Panc1 (cell line): Measurements from ENCODE around the gene IFIT1B. TPM values are rescaled to one million over a fixed set of nuclear protein-coding genes. Genes with fewer than 3 reads are reported as not detected.

ENCODE experiments used
- ATAC-seq: fragments of 200-7000 bp; cut with Tn5 transposase; 2 replicates; pipeline ENCODE4 v1.9.1; 2020; ENCODE audit warnings: mild to moderate bottlenecking, moderate library complexity
- BruUV-seq: library from RNA; stranded (reverse); fragments of 400-500 nt; replicated peaks from 2 replicates; lab custom pipeline; 2021; lab: Mats Ljungman, UMichigan
- CTCF ChIA-PET: fragments of 300-600 bp; sonication (Branson Sonifier 250); formaldehyde crosslinking; loops from one replicate; lab custom pipeline; 2022; ENCODE audit warnings: antibody characterized with exemption; lab: Charles Lee
- POLR2A ChIA-PET: fragments of 300-600 bp; sonication (Branson Sonifier 250); formaldehyde crosslinking; loops from one replicate; lab custom pipeline; 2022; ENCODE audit warnings: antibody characterized with exemption; lab: Charles Lee
- DNase-seq: peaks from one replicate; pipeline ENCODE4 v3.0.0-alpha.2; 2010; ENCODE audit warnings: low read depth, low spot score
- H3K27ac ChIP-seq: 2 replicates; pipeline ENCODE4 v1.5.1; 2011; ENCODE audit warnings: mild to moderate bottlenecking, low read length, inconsistent platforms
- H3K27me3 ChIP-seq: fragments of 200-500 bp; sonication (Bioruptor generic); 2 replicates; pipeline ENCODE4 v1.6.0; 2014; ENCODE audit warnings: low read length, inconsistent platforms; ENCODE audit not compliant: control insufficient read depth, insufficient read depth
- H3K36me3 ChIP-seq: fragments of 200-500 bp; sonication (Bioruptor generic); 2 replicates; pipeline ENCODE4 v1.5.1; 2014; ENCODE audit warnings: inconsistent platforms, mild to moderate bottlenecking, low read length, moderate library complexity; ENCODE audit not compliant: control insufficient read depth, insufficient read depth
- H3K4me1 ChIP-seq: 2 replicates; pipeline ENCODE4 v1.5.1; 2011; ENCODE audit warnings: inconsistent platforms, mild to moderate bottlenecking, low read length, moderate library complexity; ENCODE audit not compliant: control insufficient read depth, insufficient read depth
- H3K4me3 ChIP-seq, 2 experiments: 2 replicates each; pipeline ENCODE4 v1.5.1; 2011 to 2012; ENCODE audit warnings: low read depth in 2 of 2, low read length in 2 of 2, mild to moderate bottlenecking in 2 of 2, inconsistent platforms in 1 of 2, moderate library complexity in 1 of 2
- H3K9me3 ChIP-seq: fragments of 200-500 bp; sonication (Bioruptor generic); 2 replicates; pipeline ENCODE4 v1.5.1; 2014; ENCODE audit warnings: low read depth, mild to moderate bottlenecking, inconsistent platforms, low read length, moderate library complexity; ENCODE audit not compliant: control insufficient read depth, insufficient read depth
- POLR2AphosphoS5 ChIP-seq: IDR thresholded peaks from 2 replicates; pipeline ENCODE4 v1.6.1; 2012; ENCODE audit warnings: mild to moderate bottlenecking, low read depth, low read length, moderate library complexity
- SIN3A ChIP-seq: IDR thresholded peaks from 2 replicates; pipeline ENCODE4 v1.6.1; 2012; ENCODE audit warnings: low read depth, mild to moderate bottlenecking, low read length, moderate library complexity, borderline replicate concordance; ENCODE audit not compliant: insufficient read depth
- TCF7L2 ChIP-seq: IDR thresholded peaks from 2 replicates; pipeline ENCODE4 v1.6.1; 2011; ENCODE audit warnings: mild to moderate bottlenecking, low read depth, low read length, inconsistent platforms
- in situ Hi-C: cut with HindIII; loops from 2 replicates; pipeline ENCODE4 v1.10.0; 2016; ENCODE audit warnings: low sequenced_read_pairs, low pct_unique_long_range_greater_than_20kb
- intact Hi-C: fragments of 100-400 bp; cut with micrococcal nuclease; formaldehyde crosslinking; loops from one replicate; pipeline ENCODE4 v1.10.0; 2022; ENCODE audit not compliant: unreplicated experiment
- total RNA-seq: library from RNA; stranded (reverse); gene quantifications from one replicate; pipeline ENCODE4 v1.2.1, GENCODE V29; 2021; ENCODE audit not compliant: unreplicated experiment
- TF ChIP-seq, protein P1 (sequence below): fragments of 450-650 bp; IDR thresholded peaks from 2 replicates; pipeline ENCODE4 v1.5.1; 2017; ENCODE audit warnings: mild to moderate bottlenecking
- TF ChIP-seq, protein P2 (sequence below), 2 experiments: IDR thresholded peaks; 2 replicates each; pipeline ENCODE4 v1.6.1; 2011 to 2012; ENCODE audit warnings: low read depth in 2 of 2, control low read depth in 1 of 2, low read length in 1 of 2, mild to moderate bottlenecking in 1 of 2, moderate library complexity in 1 of 2; ENCODE audit not compliant: insufficient read depth in 1 of 2

Gene IFIT1B
- total RNA-seq, 1 experiment from 2014 or later: not detected

DNA sequence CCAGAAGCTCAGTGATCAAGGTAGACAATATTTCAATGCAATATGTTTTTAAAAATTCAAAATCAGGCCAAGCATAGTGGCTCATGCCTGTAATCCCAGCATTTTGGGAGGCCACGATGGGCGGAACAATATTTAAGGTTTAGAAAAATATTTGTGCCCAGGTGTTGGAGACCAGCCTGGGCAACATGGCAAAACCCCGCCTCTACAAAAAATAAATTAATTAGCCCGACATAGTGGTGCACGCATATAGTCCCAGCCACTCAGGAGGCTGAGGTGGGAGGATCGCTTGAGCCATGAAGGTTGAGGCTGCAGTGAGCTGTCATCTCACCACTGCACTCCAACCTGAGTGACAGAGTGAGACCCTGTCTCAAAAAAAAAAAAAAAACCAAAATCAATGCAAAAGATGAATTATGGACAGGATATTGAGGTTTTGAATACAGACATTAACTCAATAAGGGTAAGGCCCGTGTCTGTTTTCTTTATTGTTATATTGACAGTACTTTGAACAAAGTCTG is 35.6 kb downstream of the IFIT1B start:
- H3K27me3 ChIP-seq: no peaks in the 10 kb centered on the region
- peaks cover 11% of the 10 kb centered on the region for H3K4me1 ChIP-seq
- no peaks in the 10 kb centered on the region for H3K9me3 ChIP-seq
- in situ Hi-C loops (no loop called here), intact Hi-C loops (no loop called here)
- ATAC-seq (no peak), DNase-seq (no peak)
- POLR2A ChIA-PET: interaction anchor here (0.6 kb wide), 1 partner anchor 122 kb away, joined by 3 read pairs; no protein-coding TSS in a partner anchor
- H3K4me3 ChIP-seq: peak overlapping the region in 1 of 2 experiments; percentile 66; a peak in 2 of 4 replicates
- no peak for TF ChIP-seq TCF7L2
- TF ChIP-seq, protein P1, sequence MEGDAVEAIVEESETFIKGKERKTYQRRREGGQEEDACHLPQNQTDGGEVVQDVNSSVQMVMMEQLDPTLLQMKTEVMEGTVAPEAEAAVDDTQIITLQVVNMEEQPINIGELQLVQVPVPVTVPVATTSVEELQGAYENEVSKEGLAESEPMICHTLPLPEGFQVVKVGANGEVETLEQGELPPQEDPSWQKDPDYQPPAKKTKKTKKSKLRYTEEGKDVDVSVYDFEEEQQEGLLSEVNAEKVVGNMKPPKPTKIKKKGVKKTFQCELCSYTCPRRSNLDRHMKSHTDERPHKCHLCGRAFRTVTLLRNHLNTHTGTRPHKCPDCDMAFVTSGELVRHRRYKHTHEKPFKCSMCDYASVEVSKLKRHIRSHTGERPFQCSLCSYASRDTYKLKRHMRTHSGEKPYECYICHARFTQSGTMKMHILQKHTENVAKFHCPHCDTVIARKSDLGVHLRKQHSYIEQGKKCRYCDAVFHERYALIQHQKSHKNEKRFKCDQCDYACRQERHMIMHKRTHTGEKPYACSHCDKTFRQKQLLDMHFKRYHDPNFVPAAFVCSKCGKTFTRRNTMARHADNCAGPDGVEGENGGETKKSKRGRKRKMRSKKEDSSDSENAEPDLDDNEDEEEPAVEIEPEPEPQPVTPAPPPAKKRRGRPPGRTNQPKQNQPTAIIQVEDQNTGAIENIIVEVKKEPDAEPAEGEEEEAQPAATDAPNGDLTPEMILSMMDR: no peak
- no peak for TF ChIP-seq POLR2AphosphoS5
- no peak for TF ChIP-seq SIN3A
- TF ChIP-seq, protein P2, sequence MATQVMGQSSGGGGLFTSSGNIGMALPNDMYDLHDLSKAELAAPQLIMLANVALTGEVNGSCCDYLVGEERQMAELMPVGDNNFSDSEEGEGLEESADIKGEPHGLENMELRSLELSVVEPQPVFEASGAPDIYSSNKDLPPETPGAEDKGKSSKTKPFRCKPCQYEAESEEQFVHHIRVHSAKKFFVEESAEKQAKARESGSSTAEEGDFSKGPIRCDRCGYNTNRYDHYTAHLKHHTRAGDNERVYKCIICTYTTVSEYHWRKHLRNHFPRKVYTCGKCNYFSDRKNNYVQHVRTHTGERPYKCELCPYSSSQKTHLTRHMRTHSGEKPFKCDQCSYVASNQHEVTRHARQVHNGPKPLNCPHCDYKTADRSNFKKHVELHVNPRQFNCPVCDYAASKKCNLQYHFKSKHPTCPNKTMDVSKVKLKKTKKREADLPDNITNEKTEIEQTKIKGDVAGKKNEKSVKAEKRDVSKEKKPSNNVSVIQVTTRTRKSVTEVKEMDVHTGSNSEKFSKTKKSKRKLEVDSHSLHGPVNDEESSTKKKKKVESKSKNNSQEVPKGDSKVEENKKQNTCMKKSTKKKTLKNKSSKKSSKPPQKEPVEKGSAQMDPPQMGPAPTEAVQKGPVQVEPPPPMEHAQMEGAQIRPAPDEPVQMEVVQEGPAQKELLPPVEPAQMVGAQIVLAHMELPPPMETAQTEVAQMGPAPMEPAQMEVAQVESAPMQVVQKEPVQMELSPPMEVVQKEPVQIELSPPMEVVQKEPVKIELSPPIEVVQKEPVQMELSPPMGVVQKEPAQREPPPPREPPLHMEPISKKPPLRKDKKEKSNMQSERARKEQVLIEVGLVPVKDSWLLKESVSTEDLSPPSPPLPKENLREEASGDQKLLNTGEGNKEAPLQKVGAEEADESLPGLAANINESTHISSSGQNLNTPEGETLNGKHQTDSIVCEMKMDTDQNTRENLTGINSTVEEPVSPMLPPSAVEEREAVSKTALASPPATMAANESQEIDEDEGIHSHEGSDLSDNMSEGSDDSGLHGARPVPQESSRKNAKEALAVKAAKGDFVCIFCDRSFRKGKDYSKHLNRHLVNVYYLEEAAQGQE (IDR thresholded peaks at IDR 0.05; ENCODE audit: insufficient read depth in 1 of 2, low read depth in 2 of 2, low read length in 1 of 2): no peak
- H3K27ac ChIP-seq: peak overlapping the region; percentile 87
- H3K36me3 ChIP-seq: no peaks in the 10 kb centered on the region
- CTCF ChIA-PET: interaction anchor here (0.6 kb wide), 1 partner anchor 19 kb away, joined by 3 read pairs; no protein-coding TSS in a partner anchor
- BruUV-seq: no TSS peak

DNA sequence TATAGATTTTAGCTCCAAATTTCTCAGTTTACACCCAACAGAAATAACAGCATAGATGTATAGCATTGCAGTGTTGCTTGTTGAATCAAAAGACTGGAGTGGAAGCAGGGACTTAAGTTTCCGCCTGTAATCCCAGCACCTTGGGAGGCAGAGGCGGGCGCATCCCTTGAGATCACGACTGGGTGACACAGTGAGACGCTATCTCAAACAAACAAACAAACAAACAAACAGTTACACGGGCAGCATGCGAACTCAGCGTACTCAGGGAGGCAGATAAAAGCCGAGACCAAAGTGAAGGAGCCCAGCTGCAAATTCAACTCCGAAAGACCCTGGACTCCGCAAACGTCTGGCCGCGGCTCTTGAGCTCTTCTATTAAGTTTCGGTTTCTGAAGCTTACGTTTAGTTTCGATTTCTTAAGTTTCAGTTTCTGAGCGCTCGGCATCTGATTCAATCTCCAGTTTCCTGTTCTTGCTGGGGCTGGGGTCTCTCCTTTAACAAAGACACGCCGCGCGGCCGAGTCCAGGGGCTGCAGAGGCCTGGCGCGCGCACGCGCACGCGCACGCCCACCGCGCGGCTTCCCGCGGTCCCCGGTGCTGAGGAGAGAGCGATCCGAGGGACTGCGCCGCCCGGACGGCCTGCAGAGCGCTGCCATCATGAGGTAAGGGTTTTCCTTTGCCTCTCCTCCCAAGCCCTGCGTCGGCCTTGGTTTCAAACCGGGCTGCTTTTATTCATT is 36.5 kb downstream of the IFIT1B start, which contains the start of gene IFIT5:
Gene IFIT5 (plus strand): TSS at position 423 of the 733 bp plus-strand sequence. CDS start 231 bp downstream, at position 654.
- Histone ChIP-seq H3K27ac (peak within 1 kb of the TSS; percentile 87), H3K9me3 (no peaks in the 10 kb centered on the region), H3K36me3 (no peaks in the 10 kb centered on the region), H3K4me1 (peaks cover 11% of the 10 kb centered on the region), H3K4me3 (peak within 1 kb of the TSS; percentile 66 to 96), H3K27me3 (no peaks in the 10 kb centered on the region)
- ChIA-PET POLR2A (no interaction called here), CTCF (interaction anchor here (0.5 kb wide), 1 partner anchor 142 kb away, joined by 3 read pairs; no protein-coding TSS in a partner anchor)
- peak; percentile 52 for TF ChIP-seq TCF7L2
- TF ChIP-seq, protein P1: no peak
- TF ChIP-seq, protein P2 (IDR thresholded peaks at IDR 0.05; ENCODE audit: insufficient read depth in 1 of 2, low read depth in 2 of 2, low read length in 1 of 2): no peak
- TF ChIP-seq POLR2AphosphoS5: peak; percentile 51
- no peak for TF ChIP-seq SIN3A
- intact Hi-C loops (no loop called here), in situ Hi-C loops (no loop called here)
- DNase-seq (peak; percentile 66), ATAC-seq (peak; percentile 94)
- TSS peak; percentile 86 for BruUV-seq
